Keratinocyte (primary cell): ENCODE results near the gene MACROH2A2.

Source experiments
- EZH2 ChIP-seq: IDR thresholded peaks from one replicate; pipeline ENCODE4 v1.6.1; 2012; ENCODE audit warnings: inconsistent platforms, mild to moderate bottlenecking, low read length, moderate library complexity
- TF ChIP-seq, protein P1 (sequence below), 3 experiments: IDR thresholded peaks in 1 of 3; conservative IDR thresholded peaks in 1 of 3; optimal IDR thresholded peaks in 1 of 3; 2 replicates in 2 of 3; 3 replicates in 1 of 3; pipeline versions ENCODE3 to v1.5.1; 2011; ENCODE audit warnings: low read length in 3 of 3, mild to moderate bottlenecking in 3 of 3, moderate library complexity in 2 of 3, control low read depth in 1 of 3, inconsistent platforms in 1 of 3; ENCODE audit not compliant: insufficient read depth in 2 of 3; ENCODE audit errors: extremely low read depth in 1 of 3

- TF ChIP-seq, protein P1, sequence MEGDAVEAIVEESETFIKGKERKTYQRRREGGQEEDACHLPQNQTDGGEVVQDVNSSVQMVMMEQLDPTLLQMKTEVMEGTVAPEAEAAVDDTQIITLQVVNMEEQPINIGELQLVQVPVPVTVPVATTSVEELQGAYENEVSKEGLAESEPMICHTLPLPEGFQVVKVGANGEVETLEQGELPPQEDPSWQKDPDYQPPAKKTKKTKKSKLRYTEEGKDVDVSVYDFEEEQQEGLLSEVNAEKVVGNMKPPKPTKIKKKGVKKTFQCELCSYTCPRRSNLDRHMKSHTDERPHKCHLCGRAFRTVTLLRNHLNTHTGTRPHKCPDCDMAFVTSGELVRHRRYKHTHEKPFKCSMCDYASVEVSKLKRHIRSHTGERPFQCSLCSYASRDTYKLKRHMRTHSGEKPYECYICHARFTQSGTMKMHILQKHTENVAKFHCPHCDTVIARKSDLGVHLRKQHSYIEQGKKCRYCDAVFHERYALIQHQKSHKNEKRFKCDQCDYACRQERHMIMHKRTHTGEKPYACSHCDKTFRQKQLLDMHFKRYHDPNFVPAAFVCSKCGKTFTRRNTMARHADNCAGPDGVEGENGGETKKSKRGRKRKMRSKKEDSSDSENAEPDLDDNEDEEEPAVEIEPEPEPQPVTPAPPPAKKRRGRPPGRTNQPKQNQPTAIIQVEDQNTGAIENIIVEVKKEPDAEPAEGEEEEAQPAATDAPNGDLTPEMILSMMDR (optimal IDR thresholded peaks at IDR 0.05 in 1 of 3, IDR thresholded peaks at IDR 0.05 in 1 of 3, conservative IDR thresholded peaks at IDR 0.05 in 1 of 3; ENCODE audit: extremely low read depth in 1 of 3, insufficient read depth in 2 of 3, low read length in 3 of 3), result no peak
- TF ChIP-seq EZH2, result no peak
Measured at GRCh38 chr10:70090951-70091350, 38.3 kb downstream of the MACROH2A2 start.
